Muscle of leg (tissue), 11 donors: ENCODE measurements around the gene CCN2. TPM values are rescaled to one million over a fixed set of nuclear protein-coding genes. Genes with fewer than 3 reads are reported as not detected.
A peak's percentile ranks its signal among the peaks of the same experiment; 100 is the strongest.

Experiments
- DNase-seq: peaks from one replicate; pipeline ENCODE4 v3.0.0; 2013
- H3K27ac ChIP-seq: one replicate; pipeline ENCODE4 v1.5.1; 2013; ENCODE audit warnings: mild to moderate bottlenecking, low read length, control low read depth
- H3K27me3 ChIP-seq: one replicate; pipeline ENCODE4 v1.6.1; 2013; ENCODE audit warnings: low read length; ENCODE audit not compliant: control insufficient read depth, insufficient read depth
- H3K36me3 ChIP-seq: one replicate; pipeline ENCODE4 v1.6.1; 2013; ENCODE audit warnings: low read length; ENCODE audit not compliant: control insufficient read depth, insufficient read depth
- H3K4me1 ChIP-seq: one replicate; pipeline ENCODE4 v1.6.1; 2013; ENCODE audit warnings: low read length; ENCODE audit not compliant: control insufficient read depth, insufficient read depth
- H3K4me3 ChIP-seq: one replicate; pipeline ENCODE4 v1.5.1; 2013; ENCODE audit warnings: low read length, control low read depth
- H3K9me3 ChIP-seq: replicated peaks from 2 replicates; pipeline ENCODE4 v1.6.1; 2013; ENCODE audit warnings: low read depth, low read length; ENCODE audit not compliant: control insufficient read depth
- WGBS: methylation state at CpG from one replicate; pipeline ENCODE4 v1.1.5; 2013; ENCODE audit warnings: missing lambda C conversion rate; ENCODE audit not compliant: insufficient coverage; 5-methylcytosine and 5-hydroxymethylcytosine counted together
- polyA plus RNA-seq, 8 donors: library from polyadenylated mRNA; unstranded; fragments of 120-200 nt; gene quantifications; one replicate each; pipeline versions ENCODE4 v1.2.1 to v1.2.3, GENCODE V29; 2013; ENCODE audit warnings: inconsistent platforms in 1 of 8, low replicate concordance in 1 of 8; ENCODE audit not compliant: insufficient read length in 8 of 8, insufficient read depth in 1 of 8
- total RNA-seq: library from RNA; stranded (reverse); fragments of 120-200 nt; gene quantifications from one replicate; pipeline ENCODE4 v1.2.4, GENCODE V29; 2013

Gene CCN2
- total and polyA plus RNA-seq, 9 donors: 16.0 to 86.5 (median 34.3) TPM

DNA sequence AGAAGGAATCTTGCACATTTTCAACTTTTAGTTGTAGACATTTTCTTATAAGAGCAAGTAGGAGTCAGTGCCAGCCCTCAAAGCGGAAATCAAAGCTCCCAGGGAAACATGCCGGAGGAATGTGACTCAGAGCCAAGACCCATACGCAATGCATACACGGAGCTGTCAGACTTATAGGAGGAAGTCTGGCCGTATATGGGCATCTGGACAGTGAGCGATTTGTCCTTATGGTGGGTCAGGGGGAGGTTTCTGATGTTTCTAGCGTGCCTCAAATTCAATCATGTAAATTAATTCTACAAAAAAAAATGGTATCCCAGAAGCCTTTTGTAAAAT lies 3.6 kb upstream of the CCN2 start:
- Histone ChIP-seq H3K36me3 (no peaks in the 10 kb centered on the region), H3K27ac (peak overlapping the region; percentile 68), H3K27me3 (no peaks in the 10 kb centered on the region), H3K9me3 (no peaks in the 10 kb centered on the region), H3K4me3 (no peak overlapping the region), H3K4me1 (peaks cover 18% of the 10 kb centered on the region)
- peak; percentile 96 for DNase-seq
- WGBS: 18% methylated on average over 4 of the region's 7 CpGs

DNA sequence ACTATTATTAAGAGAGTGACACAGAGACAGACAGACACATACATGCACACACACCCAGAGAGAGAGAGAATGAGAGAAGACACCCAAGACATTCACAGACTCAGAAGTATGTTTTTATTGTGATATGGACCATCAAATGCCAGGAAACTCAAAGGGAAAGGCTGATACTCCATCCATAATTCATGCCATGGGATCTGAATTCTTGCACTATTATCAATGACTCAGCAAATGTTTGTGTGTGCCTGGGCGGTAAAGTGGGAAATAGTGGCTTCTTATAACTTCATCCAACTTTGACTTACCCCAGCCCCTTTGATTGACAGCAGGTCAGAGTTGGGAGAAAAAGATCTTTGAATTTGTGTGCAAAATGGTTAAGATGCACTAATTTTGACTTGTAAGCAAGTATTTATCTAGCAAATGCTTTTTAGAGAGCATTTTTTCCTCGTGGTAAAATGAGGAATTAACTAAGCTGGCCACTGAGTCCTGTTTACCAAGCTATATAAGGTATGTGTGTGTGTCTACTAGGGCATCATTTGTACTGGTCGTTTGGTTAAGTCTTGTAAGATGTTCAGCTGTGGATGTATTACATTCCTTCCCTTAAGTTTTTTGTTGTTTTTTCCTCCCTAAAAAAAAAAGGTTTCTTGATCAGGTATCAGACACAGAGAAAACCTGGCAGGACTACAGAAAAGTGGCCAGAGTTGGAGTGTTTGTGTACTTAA lies 3.0 kb upstream of the CCN2 start:
- Histone ChIP-seq H3K27ac (peak overlapping the region; percentile 68), H3K4me1 (peaks cover 21% of the 10 kb centered on the region)

DNA sequence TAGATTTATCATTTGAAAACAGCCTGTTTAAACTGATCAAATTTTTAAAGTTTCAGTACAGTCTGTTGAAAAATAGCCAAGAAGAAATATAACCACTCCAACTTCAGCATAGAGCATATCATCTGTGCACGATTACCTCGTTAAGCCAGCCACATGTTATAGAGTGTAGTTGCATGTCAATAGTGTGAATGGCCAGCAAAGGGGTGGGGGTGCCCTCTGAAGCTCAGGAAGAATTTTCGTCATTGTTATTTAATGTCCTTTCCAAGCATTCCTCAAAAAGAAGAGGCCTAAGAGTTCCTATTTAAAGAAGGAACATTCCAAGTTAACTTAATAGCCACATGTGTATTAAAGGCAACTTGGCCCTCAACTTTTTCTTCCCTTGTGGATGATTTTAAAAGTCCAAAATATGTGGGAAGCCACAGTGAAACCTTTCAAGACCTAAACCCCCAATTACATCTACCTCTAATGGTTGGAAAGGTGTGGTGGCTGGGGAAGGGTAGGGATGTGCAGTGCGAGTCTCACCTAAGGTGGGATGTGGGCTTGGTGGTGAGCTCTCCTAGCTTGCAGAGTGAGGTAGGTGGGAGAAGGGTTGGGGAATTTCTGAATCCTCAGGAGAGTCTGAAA lies 1.8 kb upstream of the CCN2 start:
- Histone ChIP-seq H3K36me3 (peaks cover 3% of the 10 kb centered on the region), H3K27ac (peak overlapping the region; percentile 47), H3K27me3 (no peaks in the 10 kb centered on the region), H3K4me1 (peaks cover 23% of the 10 kb centered on the region), H3K4me3 (no peak overlapping the region), H3K9me3 (no peaks in the 10 kb centered on the region)
- 83% methylated on average over 1 of the region's 4 CpGs for WGBS
- no peak for DNase-seq

More for the DNA sequence above, 3.0 kb upstream of the CCN2 start:
- DNase-seq: no peak
- H3K36me3 ChIP-seq: peaks cover under 1% of the 10 kb centered on the region
- H3K9me3 ChIP-seq: no peaks in the 10 kb centered on the region
- no peaks in the 10 kb centered on the region for H3K27me3 ChIP-seq
- no peak overlapping the region for H3K4me3 ChIP-seq
- no CpG with 5 or more reads among the region's 3 CpGs for WGBS

DNA sequence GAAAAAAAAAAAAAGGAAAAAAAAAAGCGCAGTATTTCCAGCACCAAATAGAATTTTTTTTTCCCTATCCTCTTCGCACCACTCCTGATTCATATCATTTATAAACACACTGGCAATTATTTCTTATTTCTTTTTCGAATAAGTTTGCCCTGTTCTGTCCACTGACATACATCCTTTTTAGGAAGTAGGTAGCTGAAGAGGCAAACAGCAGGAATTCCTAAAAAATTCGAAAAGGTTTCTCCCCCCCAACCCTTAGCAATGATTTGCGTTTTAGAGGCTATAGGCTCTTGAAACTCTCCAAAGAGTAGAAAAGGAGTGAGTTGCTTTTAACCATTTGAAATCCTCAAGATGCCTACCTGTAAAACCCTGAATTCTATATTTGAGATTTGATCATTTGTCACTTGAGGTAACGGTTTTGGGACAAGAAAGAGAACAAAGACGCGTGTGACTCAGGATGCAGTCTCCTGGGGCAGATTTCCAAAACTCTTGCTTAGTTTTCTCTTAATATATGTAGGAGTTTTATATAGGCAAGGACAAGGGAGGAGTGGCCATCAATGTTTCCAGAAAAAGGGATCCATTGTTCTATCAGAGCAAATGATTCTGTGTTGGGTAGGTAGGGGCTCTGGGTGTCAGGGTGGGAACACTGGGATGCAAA lies 531 bp upstream of the CCN2 start:
- no peak for DNase-seq
- Histone ChIP-seq H3K4me3 (peak overlapping the region; percentile 52), H3K36me3 (peaks cover 3% of the 10 kb centered on the region), H3K9me3 (no peaks in the 10 kb centered on the region), H3K4me1 (peaks cover 23% of the 10 kb centered on the region), H3K27ac (peak overlapping the region; percentile 83), H3K27me3 (no peaks in the 10 kb centered on the region)
- WGBS: 43% methylated on average over 2 of the region's 8 CpGs

DNA sequence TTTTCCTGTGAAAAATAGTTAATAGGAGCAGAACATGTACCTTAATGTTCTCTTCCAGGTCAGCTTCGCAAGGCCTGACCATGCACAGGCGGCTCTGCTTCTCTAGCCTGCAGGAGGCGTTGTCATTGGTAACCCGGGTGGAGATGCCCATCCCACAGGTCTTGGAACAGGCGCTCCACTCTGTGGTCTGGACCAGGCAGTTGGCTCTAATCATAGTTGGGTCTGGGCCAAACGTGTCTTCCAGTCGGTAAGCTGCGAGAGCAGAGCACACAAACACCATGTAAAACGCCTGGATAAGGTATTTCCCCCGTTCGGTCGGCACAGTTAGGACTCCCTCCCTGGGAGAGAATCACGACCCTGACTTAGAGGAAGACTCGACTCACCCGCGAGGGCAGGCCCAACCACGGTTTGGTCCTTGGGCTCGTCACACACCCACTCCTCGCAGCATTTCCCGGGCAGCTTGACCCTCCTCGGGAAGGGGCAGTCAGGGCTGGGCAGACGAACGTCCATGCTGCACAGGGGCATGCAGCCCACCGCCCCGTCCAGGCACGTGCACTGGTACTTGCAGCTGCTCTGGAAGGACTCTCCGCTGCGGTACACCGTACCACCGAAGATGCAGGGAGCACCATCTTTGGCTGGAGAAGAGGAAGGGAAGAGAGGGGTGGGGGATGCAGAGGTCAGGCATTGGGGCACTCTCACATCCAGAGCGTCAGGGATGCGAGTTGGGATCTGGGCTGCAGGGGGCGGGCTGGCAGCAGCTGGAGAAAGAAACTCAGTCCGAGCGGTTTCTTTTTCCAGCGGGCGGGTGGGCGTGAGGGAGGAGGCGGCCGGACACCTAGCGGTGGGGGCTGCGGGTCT lies 1.0 kb downstream of the CCN2 start:
- H3K27me3 ChIP-seq: no peaks in the 10 kb centered on the region
- DNase-seq: peak; percentile 92
- H3K36me3 ChIP-seq: peaks cover 3% of the 10 kb centered on the region
- peak overlapping the region; percentile 52 for H3K4me3 ChIP-seq
- no peaks in the 10 kb centered on the region for H3K9me3 ChIP-seq
- WGBS: 12% methylated on average over 38 of the region's 42 CpGs
- peaks cover 23% of the 10 kb centered on the region for H3K4me1 ChIP-seq
- peak overlapping the region; percentile 83 for H3K27ac ChIP-seq

DNA sequence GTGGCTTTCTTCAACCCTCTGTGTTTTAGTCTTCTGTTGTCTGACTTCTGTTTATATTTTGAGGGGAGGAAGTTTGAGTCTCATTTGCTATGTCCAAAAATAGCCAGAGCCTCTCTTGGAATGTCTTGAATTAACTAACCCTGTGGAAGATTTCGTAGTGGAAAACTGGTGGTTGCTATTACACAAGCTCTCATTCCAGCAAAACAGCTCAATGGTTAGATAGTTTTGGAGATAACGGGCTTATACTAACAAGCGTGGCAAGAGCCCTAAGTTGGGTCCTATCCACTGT lies 1.6 kb downstream of the CCN2 start:
- Histone ChIP-seq H3K9me3 (no peaks in the 10 kb centered on the region), H3K36me3 (peaks cover 3% of the 10 kb centered on the region), H3K4me3 (peak overlapping the region; percentile 52), H3K27ac (peak overlapping the region; percentile 83), H3K27me3 (no peaks in the 10 kb centered on the region), H3K4me1 (peaks cover 21% of the 10 kb centered on the region)
- 53% methylated on average over 2 of the region's 3 CpGs for WGBS
- DNase-seq: peak; percentile 94

DNA sequence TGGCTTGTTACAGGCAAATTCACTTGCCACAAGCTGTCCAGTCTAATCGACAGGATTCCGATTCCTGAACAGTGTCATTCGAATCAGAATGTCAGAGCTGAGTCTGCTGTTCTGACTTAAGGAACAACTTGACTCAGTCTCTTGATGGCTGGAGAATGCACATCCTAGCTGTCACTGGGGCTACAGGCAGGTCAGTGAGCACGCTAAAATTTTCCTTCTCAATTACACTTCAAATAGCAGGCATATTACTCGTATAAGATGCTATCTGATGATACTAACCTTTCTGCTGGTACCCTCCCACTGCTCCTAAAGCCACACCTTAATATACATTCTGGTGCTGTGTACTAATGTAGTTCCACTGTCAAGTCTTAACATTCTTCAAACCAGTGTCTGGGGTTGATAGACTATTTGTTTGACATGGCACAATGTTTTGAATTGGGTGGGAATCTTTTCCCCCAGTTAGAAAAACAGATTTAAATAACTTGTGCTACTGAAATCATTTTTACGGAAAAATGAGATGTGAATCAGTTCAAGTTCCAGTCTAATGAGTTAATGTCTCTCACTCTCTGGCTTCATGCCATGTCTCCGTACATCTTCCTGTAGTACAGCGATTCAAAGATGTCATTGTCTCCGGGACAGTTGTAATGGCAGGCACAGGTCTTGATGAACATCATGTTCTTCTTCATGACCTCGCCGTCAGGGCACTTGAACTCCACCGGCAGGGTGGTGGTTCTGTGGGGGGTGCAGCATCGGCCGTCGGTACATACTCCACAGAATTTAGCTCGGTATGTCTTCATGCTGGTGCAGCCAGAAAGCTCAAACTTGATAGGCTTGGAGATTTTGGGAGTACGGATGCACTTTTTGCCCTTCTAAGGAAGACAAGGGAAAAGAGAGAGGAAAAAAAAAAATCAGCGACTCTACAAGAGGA lies 2.2 kb downstream of the CCN2 start:
- DNase-seq: peak; percentile 65
- peak overlapping the region; percentile 83 for H3K27ac ChIP-seq
- peak overlapping the region; percentile 52 for H3K4me3 ChIP-seq
- H3K4me1 ChIP-seq: peaks cover 21% of the 10 kb centered on the region
- 55% methylated on average over 6 of the region's 18 CpGs for WGBS
- H3K9me3 ChIP-seq: no peaks in the 10 kb centered on the region
- peaks cover 3% of the 10 kb centered on the region for H3K36me3 ChIP-seq
- no peaks in the 10 kb centered on the region for H3K27me3 ChIP-seq

DNA sequence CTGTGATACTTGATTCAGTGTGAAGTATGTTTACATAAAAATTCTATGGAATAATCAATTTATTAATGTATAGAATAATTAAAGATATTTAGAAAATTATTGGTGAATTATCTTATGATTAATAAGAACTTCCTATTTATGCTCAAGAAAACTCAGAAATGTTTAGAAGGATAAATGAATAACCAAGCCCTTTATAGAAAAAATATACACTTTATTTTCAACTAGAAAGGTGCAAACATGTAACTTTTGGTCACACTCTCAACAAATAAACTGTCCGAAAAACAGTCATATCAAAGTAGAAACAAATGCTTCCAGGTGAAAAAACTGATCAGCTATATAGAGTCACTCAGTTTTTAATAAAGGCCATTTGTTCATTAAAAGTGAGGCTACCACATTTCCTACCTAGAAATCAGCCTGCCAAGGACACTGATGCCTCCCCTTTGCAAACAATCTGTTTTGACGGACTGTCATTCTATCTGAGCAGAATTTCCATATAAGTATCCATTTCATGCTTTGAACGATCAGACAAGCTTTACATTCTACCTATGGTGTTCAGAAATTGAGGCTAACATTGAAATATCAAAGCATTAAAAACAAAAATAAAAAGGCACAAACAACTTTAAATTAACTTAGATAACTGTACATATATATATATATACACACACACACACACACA lies 3.0 kb downstream of the CCN2 start:
- no CpG with 5 or more reads among the region's 3 CpGs for WGBS
- H3K27ac ChIP-seq: no peak overlapping the region

More for the DNA sequence above, 3.0 kb downstream of the CCN2 start:
- peaks cover 18% of the 10 kb centered on the region for H3K4me1 ChIP-seq
- H3K9me3 ChIP-seq: no peaks in the 10 kb centered on the region
- peaks cover 3% of the 10 kb centered on the region for H3K36me3 ChIP-seq
- H3K27me3 ChIP-seq: no peaks in the 10 kb centered on the region
- DNase-seq: no peak
- peak overlapping the region; percentile 6 for H3K4me3 ChIP-seq
